ENCODE measurements around the gene MORC2. TPM values are rescaled to one million over a fixed set of nuclear protein-coding genes. Genes with fewer than 3 reads are reported as not detected.
A peak's percentile ranks its signal among the peaks of the same experiment; 100 is the strongest.

Gene MORC2
- total and polyA plus RNA-seq, 9 of the 15 experiments (the other 6 are each of a cell fraction or from before 2014, with no cell fraction given) = 3.3 to 34.7 (median 16.7) TPM

DNA sequence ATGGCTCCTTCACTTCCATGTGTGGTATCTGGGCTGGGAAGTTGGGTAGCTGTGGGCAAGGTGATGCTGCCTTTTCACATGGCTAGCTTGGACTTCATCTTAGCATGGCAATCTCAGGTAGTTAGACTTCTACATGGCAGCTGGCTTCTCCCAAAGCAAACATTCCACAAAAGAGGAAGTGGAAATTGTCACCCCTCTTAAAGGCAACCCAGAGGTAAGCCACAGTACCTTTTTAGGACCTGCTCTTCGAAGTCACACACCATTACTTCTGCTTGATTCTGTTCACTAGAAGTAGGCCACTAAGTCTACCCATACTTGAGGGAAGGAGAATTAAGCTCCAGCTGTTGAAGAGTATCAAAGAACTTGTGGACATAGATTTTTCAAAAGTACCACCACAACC lies 26.4 kb upstream of the MORC2 start:
- Histone ChIP-seq H4K20me1 (replicated peaks; ENCODE audit: control insufficient read depth, insufficient read depth, low read length) (no peaks in the 10 kb centered on the region), H3K9me1 (ENCODE audit: control insufficient read depth, insufficient read depth, low read length) (no peaks in the 10 kb centered on the region), H3K4me1 (replicated peaks in 1 of 2; ENCODE audit: control insufficient read depth in 2 of 2, insufficient read depth in 2 of 2, low read length in 2 of 2) (peaks cover 0 to 13% of the 10 kb centered on the region in 2 experiments; a peak in 3 of 5 replicates), H3K27ac (ENCODE audit: extremely low read depth, low read depth, low read length) (no peak overlapping the region), H3K27me3 (ENCODE audit: control insufficient read depth in 2 of 2, insufficient read depth in 2 of 2, low read length in 2 of 2) (no peaks in the 10 kb centered on the region), H3K79me2 (ENCODE audit: control insufficient read depth, insufficient read depth, low read length) (no peaks in the 10 kb centered on the region), H3K4me3 (no peak overlapping the region), H2AFZ (ENCODE audit: low read depth, low read length) (no peak overlapping the region), H3K36me3 (ENCODE audit: control insufficient read depth, insufficient read depth, low read length) (no peaks in the 10 kb centered on the region), H3K9ac (ENCODE audit: insufficient read depth in 1 of 2, low read depth in 2 of 2, low read length in 2 of 2) (no peak overlapping the region), H3K4me2 (ENCODE audit: insufficient read depth, low read length) (no peak overlapping the region), H3K9me3 (replicated peaks; ENCODE audit: control insufficient read depth, insufficient read depth, low read depth, low read length) (no peaks in the 10 kb centered on the region)
- ChIA-PET POLR2A (interaction anchor here (2.0 kb wide), 1 partner anchor 26 kb away, joined by 6 read pairs; the partner anchor contains the start of genes MORC2 and TUG1), CTCF (ENCODE audit: low intra/inter-chr PET ratio) (no interaction called here)
- 13% methylated on average over 1 of the region's 1 CpG for WGBS (ENCODE audit: insufficient coverage, low coverage, missing lambda C conversion rate)
- intact Hi-C loops (cut with micrococcal nuclease) (no loop called here), in situ Hi-C loops (cut with MboI) (no loop called here)
- TF ChIP-seq L3MBTL2 (IDR thresholded peaks at IDR 0.05) (0 out of 2 replicates have a peak, but pooled peaks have one; percentile 33), SPI1 (IDR thresholded peaks at IDR 0.05; ENCODE audit: borderline replicate concordance, low read depth, low read length) (peak; percentile 98), ZKSCAN8 (CRISPR knock-in tag; IDR thresholded peaks at IDR 0.05) (no peak), PRPF4 (IDR thresholded peaks at IDR 0.05; ENCODE audit: insufficient read depth, low read depth, low read length, poor library complexity, severe bottlenecking) (no peak)
- FAIRE-seq (no peak), ATAC-seq (no peak), DNase-seq (ENCODE audit: extremely low read depth in 1 of 4, low spot score in 3 of 4) (no peak)
- no TSS peak for BruUV-seq (replicated peaks)

DNA sequence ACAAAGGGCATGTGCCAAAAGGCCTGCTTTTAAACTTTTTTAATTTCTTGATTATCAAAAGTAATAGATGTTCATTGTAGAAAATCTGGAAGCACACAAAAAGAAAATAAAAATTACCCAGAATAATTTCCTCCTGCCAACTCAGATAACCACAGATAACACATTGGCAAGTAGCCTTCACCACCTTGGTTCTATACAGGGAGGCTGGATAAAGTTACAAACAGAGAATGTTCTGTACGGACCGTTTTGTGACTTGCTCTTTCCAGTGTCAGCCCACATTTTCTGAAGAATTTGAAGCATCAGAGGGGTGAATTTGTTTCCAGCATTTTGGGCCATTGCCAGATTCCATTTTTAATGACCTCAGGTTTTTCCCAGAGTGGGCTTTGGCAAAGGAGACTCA lies 24.0 kb upstream of the MORC2 start:
- H4K20me1 ChIP-seq (replicated peaks; ENCODE audit: control insufficient read depth, insufficient read depth, low read length) = no peaks in the 10 kb centered on the region
- H3K9me3 ChIP-seq (replicated peaks; ENCODE audit: control insufficient read depth, insufficient read depth, low read depth, low read length) = no peaks in the 10 kb centered on the region
- no peaks in the 10 kb centered on the region for H3K9me1 ChIP-seq (ENCODE audit: control insufficient read depth, insufficient read depth, low read length)
- CTCF ChIA-PET (ENCODE audit: low intra/inter-chr PET ratio) = no interaction called here
- no TSS peak for BruUV-seq (replicated peaks)
- H3K27ac ChIP-seq (ENCODE audit: extremely low read depth, low read depth, low read length) = no peak overlapping the region
- in situ Hi-C loops (cut with MboI) = no loop called here
- no peak overlapping the region for H3K9ac ChIP-seq (ENCODE audit: insufficient read depth in 1 of 2, low read depth in 2 of 2, low read length in 2 of 2)
- no peak overlapping the region for H3K4me3 ChIP-seq
- DNase-seq (ENCODE audit: extremely low read depth in 1 of 4, low spot score in 3 of 4) (no peak), FAIRE-seq (no peak), ATAC-seq (no peak)
- TF ChIP-seq, protein P1, sequence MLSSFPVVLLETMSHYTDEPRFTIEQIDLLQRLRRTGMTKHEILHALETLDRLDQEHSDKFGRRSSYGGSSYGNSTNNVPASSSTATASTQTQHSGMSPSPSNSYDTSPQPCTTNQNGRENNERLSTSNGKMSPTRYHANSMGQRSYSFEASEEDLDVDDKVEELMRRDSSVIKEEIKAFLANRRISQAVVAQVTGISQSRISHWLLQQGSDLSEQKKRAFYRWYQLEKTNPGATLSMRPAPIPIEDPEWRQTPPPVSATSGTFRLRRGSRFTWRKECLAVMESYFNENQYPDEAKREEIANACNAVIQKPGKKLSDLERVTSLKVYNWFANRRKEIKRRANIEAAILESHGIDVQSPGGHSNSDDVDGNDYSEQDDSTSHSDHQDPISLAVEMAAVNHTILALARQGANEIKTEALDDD (IDR thresholded peaks at IDR 0.05) = no peak
- TF ChIP-seq, protein P2, sequence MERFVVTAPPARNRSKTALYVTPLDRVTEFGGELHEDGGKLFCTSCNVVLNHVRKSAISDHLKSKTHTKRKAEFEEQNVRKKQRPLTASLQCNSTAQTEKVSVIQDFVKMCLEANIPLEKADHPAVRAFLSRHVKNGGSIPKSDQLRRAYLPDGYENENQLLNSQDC (CRISPR knock-in tag; IDR thresholded peaks at IDR 0.05) = no peak
- no peak for TF ChIP-seq RB1 (IDR thresholded peaks at IDR 0.05; ENCODE audit: low read depth)
- TF ChIP-seq KAT2B (IDR thresholded peaks at IDR 0.05; ENCODE audit: low read depth, low read length) = no peak
- no peaks in the 10 kb centered on the region for H3K36me3 ChIP-seq (ENCODE audit: control insufficient read depth, insufficient read depth, low read length)
- no peak overlapping the region for H3K4me2 ChIP-seq (ENCODE audit: insufficient read depth, low read length)
- no peaks in the 10 kb centered on the region for H3K79me2 ChIP-seq (ENCODE audit: control insufficient read depth, insufficient read depth, low read length)
- peaks cover 0 to 10% of the 10 kb centered on the region in 2 experiments; a peak in 3 of 5 replicates for H3K4me1 ChIP-seq (replicated peaks in 1 of 2; ENCODE audit: control insufficient read depth in 2 of 2, insufficient read depth in 2 of 2, low read length in 2 of 2)
- H2AFZ ChIP-seq (ENCODE audit: low read depth, low read length) = no peak overlapping the region
- H3K27me3 ChIP-seq (ENCODE audit: control insufficient read depth in 2 of 2, insufficient read depth in 2 of 2, low read length in 2 of 2) = no peaks in the 10 kb centered on the region; a peak in 1 of 5 replicates
- intact Hi-C loops (cut with micrococcal nuclease) = no loop called here
- POLR2A ChIA-PET = no interaction called here
- WGBS (ENCODE audit: insufficient coverage, low coverage, missing lambda C conversion rate) = 75% methylated on average over 2 of the region's 2 CpGs

All from K562 (cell line).